ENCODE measurements around the gene C4orf50.
A peak's percentile ranks its signal among the peaks of the same experiment; 100 is the strongest.

Gene C4orf50

GRCh38 chr4:5979981-5980380, 38.2 kb downstream of the C4orf50 start:
- H3K27ac ChIP-seq (ENCODE audit: poor library complexity, severe bottlenecking): no peak overlapping the region
- peak; percentile 19 for TF ChIP-seq CTCF (IDR thresholded peaks at IDR 0.05; ENCODE audit: poor library complexity, severe bottlenecking)
- H3K4me1 ChIP-seq (ENCODE audit: insufficient read depth, poor library complexity, severe bottlenecking): no peaks in the 10 kb centered on the region
- H3K9me3 ChIP-seq (ENCODE audit: severe bottlenecking): peaks cover 5% of the 10 kb centered on the region
- DNase-seq (ENCODE audit: low spot score): peak; percentile 44
- no peak overlapping the region for H3K4me3 ChIP-seq (ENCODE audit: severe bottlenecking)
- peaks cover 16% of the 10 kb centered on the region for H3K27me3 ChIP-seq (ENCODE audit: insufficient read depth, poor library complexity, severe bottlenecking)
- peak; percentile 45; the same call in 1 of the 3 replicates for ATAC-seq (ENCODE audit: low read depth)
- no peaks in the 10 kb centered on the region for H3K36me3 ChIP-seq (ENCODE audit: low read depth)

GRCh38 chr4:5976921-5977320, 41.3 kb downstream of the C4orf50 start:
- no peak for TF ChIP-seq CTCF (IDR thresholded peaks at IDR 0.05; ENCODE audit: poor library complexity, severe bottlenecking)
- no peak for ATAC-seq (ENCODE audit: low read depth)
- DNase-seq (ENCODE audit: low spot score): peak; percentile 18
- Histone ChIP-seq H3K36me3 (ENCODE audit: low read depth) (no peaks in the 10 kb centered on the region), H3K27ac (ENCODE audit: poor library complexity, severe bottlenecking) (no peak overlapping the region), H3K4me3 (ENCODE audit: severe bottlenecking) (no peak overlapping the region), H3K27me3 (ENCODE audit: insufficient read depth, poor library complexity, severe bottlenecking) (peaks cover 16% of the 10 kb centered on the region), H3K4me1 (ENCODE audit: insufficient read depth, poor library complexity, severe bottlenecking) (no peaks in the 10 kb centered on the region), H3K9me3 (ENCODE audit: severe bottlenecking) (no peaks in the 10 kb centered on the region)

GRCh38 chr4:5976431-5976830, 41.8 kb downstream of the C4orf50 start:
- H3K4me1 ChIP-seq (ENCODE audit: insufficient read depth, poor library complexity, severe bottlenecking): no peaks in the 10 kb centered on the region
- DNase-seq (ENCODE audit: low spot score): no peak
- no peak overlapping the region for H3K27ac ChIP-seq (ENCODE audit: poor library complexity, severe bottlenecking)
- H3K27me3 ChIP-seq (ENCODE audit: insufficient read depth, poor library complexity, severe bottlenecking): peaks cover 16% of the 10 kb centered on the region
- H3K4me3 ChIP-seq (ENCODE audit: severe bottlenecking): no peak overlapping the region
- H3K36me3 ChIP-seq (ENCODE audit: low read depth): no peaks in the 10 kb centered on the region
- TF ChIP-seq CTCF (IDR thresholded peaks at IDR 0.05; ENCODE audit: poor library complexity, severe bottlenecking): no peak
- no peak for ATAC-seq (ENCODE audit: low read depth)
- no peaks in the 10 kb centered on the region for H3K9me3 ChIP-seq (ENCODE audit: severe bottlenecking)

GRCh38 chr4:5974321-5974720, 43.9 kb downstream of the C4orf50 start:
- TF ChIP-seq CTCF (IDR thresholded peaks at IDR 0.05; ENCODE audit: poor library complexity, severe bottlenecking): no peak
- ATAC-seq (ENCODE audit: low read depth): no peak
- H3K4me1 ChIP-seq (ENCODE audit: insufficient read depth, poor library complexity, severe bottlenecking): no peaks in the 10 kb centered on the region
- DNase-seq (ENCODE audit: low spot score): peak; percentile 17
- no peak overlapping the region for H3K4me3 ChIP-seq (ENCODE audit: severe bottlenecking)
- peaks cover 16% of the 10 kb centered on the region for H3K27me3 ChIP-seq (ENCODE audit: insufficient read depth, poor library complexity, severe bottlenecking)
- no peak overlapping the region for H3K27ac ChIP-seq (ENCODE audit: poor library complexity, severe bottlenecking)
- no peaks in the 10 kb centered on the region for H3K36me3 ChIP-seq (ENCODE audit: low read depth)
- H3K9me3 ChIP-seq (ENCODE audit: severe bottlenecking): no peaks in the 10 kb centered on the region

GRCh38 chr4:5973486-5974220, 44.6 kb downstream of the C4orf50 start:
- Histone ChIP-seq H3K4me3 (ENCODE audit: severe bottlenecking) (no peak overlapping the region), H3K36me3 (ENCODE audit: low read depth) (no peaks in the 10 kb centered on the region), H3K27me3 (ENCODE audit: insufficient read depth, poor library complexity, severe bottlenecking) (peaks cover 9% of the 10 kb centered on the region), H3K27ac (ENCODE audit: poor library complexity, severe bottlenecking) (no peak overlapping the region), H3K4me1 (ENCODE audit: insufficient read depth, poor library complexity, severe bottlenecking) (no peaks in the 10 kb centered on the region), H3K9me3 (ENCODE audit: severe bottlenecking) (no peaks in the 10 kb centered on the region)
- DNase-seq (ENCODE audit: low spot score) (peak; percentile 31), ATAC-seq (ENCODE audit: low read depth) (no peak)
- no peak for TF ChIP-seq CTCF (IDR thresholded peaks at IDR 0.05; ENCODE audit: poor library complexity, severe bottlenecking)
